Neural crest cell (in vitro differentiated cells): Measurements from ENCODE around the gene CCR6. TPM values are rescaled to one million over a fixed set of nuclear protein-coding genes. Genes with fewer than 3 reads are reported as not detected.

Experiments
- DNase-seq: peaks from one replicate; pipeline ENCODE4 v3.0.0; 2021; ENCODE audit warnings: low read depth, mixed read lengths, low spot score
- H3K27ac Mint-ChIP-seq: one replicate; pipeline ENCODE4 v1.8.0; 2021; ENCODE audit warnings: mild to moderate bottlenecking, mixed read lengths; ENCODE audit not compliant: unreplicated experiment
- H3K27me3 Mint-ChIP-seq: 2 replicates; pipeline ENCODE4 v1.8.0; 2021; ENCODE audit warnings: low read depth, mild to moderate bottlenecking, mixed read lengths
- H3K36me3 Mint-ChIP-seq: 2 replicates; pipeline ENCODE4 v1.8.0; 2021; ENCODE audit warnings: low read depth, mild to moderate bottlenecking, mixed read lengths
- H3K4me1 Mint-ChIP-seq: 2 replicates; pipeline ENCODE4 v1.8.0; 2021; ENCODE audit warnings: mixed read lengths
- H3K4me3 Mint-ChIP-seq: one replicate; pipeline ENCODE4 v1.8.0; 2021; ENCODE audit warnings: mild to moderate bottlenecking, mixed read lengths
- H3K9me3 Mint-ChIP-seq: 2 replicates; pipeline ENCODE4 v1.8.0; 2021; ENCODE audit warnings: mixed read lengths
- total RNA-seq: library from RNA; stranded (reverse); gene quantifications from 2 replicates; pipeline ENCODE4 v1.2.1, GENCODE V29; 2021
- TF ChIP-seq, protein P1 (sequence below): fragments of 200-600 bp; sonication (generic); conservative IDR thresholded peaks from 2 replicates; pipeline ENCODE4 v1.5.0; 2021; ENCODE audit warnings: antibody characterized with exemption, mild to moderate bottlenecking

CCR6 gene
- total RNA-seq, 1 donor from 2014 or later: not detected

DNA sequence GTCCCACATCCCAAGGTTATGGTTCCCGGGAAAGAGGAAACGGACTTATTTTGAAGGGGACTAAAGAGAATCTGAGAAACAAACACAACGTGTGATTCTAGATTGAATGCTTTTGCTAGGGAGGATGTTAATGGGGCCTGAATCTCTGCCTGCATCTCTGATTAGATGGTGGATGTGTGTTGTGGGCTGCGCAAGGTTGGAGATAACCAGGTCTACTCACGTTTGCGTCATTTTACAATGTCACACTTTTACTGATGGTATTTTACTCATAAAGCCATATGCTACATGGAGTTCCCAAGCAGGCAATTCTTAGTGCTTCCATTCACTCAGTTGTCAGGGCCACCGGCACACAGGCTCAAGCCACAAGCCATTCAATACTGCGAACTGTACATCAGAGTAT lies 23.2 kb upstream of the CCR6 start:
- TF ChIP-seq, protein P1, sequence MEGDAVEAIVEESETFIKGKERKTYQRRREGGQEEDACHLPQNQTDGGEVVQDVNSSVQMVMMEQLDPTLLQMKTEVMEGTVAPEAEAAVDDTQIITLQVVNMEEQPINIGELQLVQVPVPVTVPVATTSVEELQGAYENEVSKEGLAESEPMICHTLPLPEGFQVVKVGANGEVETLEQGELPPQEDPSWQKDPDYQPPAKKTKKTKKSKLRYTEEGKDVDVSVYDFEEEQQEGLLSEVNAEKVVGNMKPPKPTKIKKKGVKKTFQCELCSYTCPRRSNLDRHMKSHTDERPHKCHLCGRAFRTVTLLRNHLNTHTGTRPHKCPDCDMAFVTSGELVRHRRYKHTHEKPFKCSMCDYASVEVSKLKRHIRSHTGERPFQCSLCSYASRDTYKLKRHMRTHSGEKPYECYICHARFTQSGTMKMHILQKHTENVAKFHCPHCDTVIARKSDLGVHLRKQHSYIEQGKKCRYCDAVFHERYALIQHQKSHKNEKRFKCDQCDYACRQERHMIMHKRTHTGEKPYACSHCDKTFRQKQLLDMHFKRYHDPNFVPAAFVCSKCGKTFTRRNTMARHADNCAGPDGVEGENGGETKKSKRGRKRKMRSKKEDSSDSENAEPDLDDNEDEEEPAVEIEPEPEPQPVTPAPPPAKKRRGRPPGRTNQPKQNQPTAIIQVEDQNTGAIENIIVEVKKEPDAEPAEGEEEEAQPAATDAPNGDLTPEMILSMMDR: no peak
- Mint-ChIP-seq H3K27ac (no peak overlapping the region), H3K9me3 (peaks cover 4% of the 10 kb centered on the region), H3K27me3 (no peaks in the 10 kb centered on the region), H3K4me3 (no peak overlapping the region), H3K36me3 (no peaks in the 10 kb centered on the region), H3K4me1 (peaks cover 6% of the 10 kb centered on the region)
- DNase-seq: no peak

DNA sequence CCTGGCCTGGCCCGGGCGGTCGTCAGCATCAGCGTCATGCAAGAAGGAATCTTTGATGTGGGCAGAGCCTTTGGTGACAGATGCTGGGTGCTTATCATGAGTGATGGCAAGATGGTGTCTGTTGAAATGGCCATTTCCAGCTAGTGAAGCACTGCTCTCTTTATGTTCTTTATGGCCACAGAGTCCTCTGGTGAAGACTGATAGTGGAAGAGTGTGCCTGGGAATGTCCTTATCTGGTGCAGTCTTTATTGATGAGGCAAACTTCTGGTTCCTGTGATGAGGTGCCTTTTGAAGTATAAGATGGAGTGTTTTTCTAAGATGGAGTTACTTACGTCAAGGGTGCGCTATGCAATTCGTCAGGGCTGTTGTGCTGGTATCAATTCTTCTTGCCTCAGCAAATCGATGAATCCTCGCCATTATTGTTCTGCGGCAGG lies 22.6 kb upstream of the CCR6 start:
- TF ChIP-seq, protein P1: no peak
- H3K4me3 Mint-ChIP-seq: no peak overlapping the region
- no peak for DNase-seq
- no peaks in the 10 kb centered on the region for H3K27me3 Mint-ChIP-seq
- peaks cover 4% of the 10 kb centered on the region for H3K9me3 Mint-ChIP-seq
- no peaks in the 10 kb centered on the region for H3K36me3 Mint-ChIP-seq
- H3K27ac Mint-ChIP-seq: no peak overlapping the region
- H3K4me1 Mint-ChIP-seq: peaks cover under 1% of the 10 kb centered on the region

DNA sequence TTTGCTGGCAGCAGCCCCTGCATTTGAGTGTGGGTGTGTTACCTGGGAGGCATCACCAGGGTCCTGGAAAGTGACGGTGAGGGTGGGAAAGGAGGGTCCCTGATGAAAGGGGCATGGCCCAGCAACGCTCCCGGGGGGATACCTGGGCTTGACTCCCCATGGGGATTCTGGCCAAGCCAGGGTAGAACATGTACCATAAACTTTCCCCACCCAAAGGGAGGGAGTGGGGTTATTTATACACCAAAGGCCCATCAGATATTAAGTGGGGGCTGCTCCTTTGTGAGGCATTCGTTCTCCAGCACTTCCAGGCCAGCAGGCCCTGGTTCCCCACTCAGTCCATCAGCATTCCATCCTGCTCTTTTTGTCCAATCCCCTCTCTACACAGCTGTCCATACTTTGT lies 20.6 kb upstream of the CCR6 start:
- Mint-ChIP-seq H3K4me3 (no peak overlapping the region), H3K4me1 (no peaks in the 10 kb centered on the region), H3K27me3 (no peaks in the 10 kb centered on the region), H3K36me3 (no peaks in the 10 kb centered on the region), H3K27ac (no peak overlapping the region), H3K9me3 (peaks cover 4% of the 10 kb centered on the region)
- TF ChIP-seq, protein P1: no peak
- no peak for DNase-seq

DNA sequence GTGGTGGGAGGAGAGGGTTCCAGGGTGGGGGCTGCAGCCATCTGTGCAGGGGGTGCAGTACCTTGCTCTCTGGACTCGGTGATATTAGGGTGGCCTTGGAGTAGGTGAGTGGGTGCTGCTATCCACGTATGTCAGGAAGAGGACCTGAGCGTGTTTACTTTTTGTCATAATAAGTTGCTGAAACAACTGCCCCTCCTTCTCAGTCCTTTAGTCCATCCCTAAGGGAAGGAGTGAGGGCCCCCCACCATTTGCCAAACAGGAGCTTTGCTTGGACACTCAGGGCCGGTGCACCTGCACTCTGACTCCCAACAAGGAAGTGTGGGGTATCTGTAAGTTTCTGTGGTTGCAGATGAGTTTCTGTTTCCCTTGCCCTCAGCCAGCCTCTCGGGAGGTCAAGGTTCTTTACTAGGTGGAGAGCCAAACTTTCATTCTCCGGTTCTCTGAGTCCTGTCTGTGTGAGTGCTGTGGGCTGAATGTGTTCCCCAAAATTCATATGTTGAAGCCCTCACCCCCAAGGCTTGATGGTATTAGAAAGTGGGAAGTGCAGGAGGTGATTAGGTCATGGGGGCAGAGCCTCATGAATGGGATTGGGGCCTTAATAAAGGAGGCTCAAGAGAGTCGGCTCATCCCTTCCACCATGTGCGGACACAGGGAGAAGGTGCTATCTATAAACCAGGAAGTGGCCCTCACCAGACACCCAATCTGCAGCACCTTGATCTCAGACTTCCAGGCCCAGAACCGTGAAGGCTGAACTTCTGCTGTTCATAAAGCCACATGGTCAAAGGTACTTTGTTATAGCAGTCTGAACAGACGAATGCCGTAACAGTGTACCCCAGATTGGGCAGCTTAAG lies 19.6 kb upstream of the CCR6 start:
- TF ChIP-seq, protein P1: no peak

DNA sequence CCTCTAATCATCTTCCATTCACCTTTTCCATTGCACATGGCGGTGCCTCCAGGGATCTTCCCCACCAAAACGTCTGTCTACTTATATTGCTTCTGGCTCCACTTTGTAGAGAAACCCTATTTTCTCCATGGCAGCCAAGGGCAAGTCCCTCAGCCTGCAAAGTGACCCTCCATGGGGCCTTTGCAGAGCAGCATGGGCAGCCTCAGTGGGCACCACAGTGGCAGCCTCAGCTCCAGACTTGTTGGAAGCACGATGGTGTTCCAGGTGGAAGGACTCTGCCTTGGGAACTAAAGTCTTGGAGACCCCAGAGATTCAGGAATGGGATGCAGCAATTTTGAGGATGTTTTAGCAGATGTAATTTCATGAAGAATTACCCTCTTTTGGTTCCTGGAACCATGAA lies 18.5 kb upstream of the CCR6 start:
- Mint-ChIP-seq H3K9me3 (peaks cover 4% of the 10 kb centered on the region), H3K4me1 (no peaks in the 10 kb centered on the region), H3K4me3 (no peak overlapping the region), H3K36me3 (no peaks in the 10 kb centered on the region), H3K27me3 (no peaks in the 10 kb centered on the region), H3K27ac (no peak overlapping the region)
- no peak for DNase-seq
- TF ChIP-seq, protein P1: no peak

More for the DNA sequence above, 19.6 kb upstream of the CCR6 start:
- H3K9me3 Mint-ChIP-seq: peaks cover 4% of the 10 kb centered on the region
- no peak for DNase-seq
- no peak overlapping the region for H3K4me3 Mint-ChIP-seq
- H3K4me1 Mint-ChIP-seq: no peaks in the 10 kb centered on the region
- H3K36me3 Mint-ChIP-seq: no peaks in the 10 kb centered on the region
- no peaks in the 10 kb centered on the region for H3K27me3 Mint-ChIP-seq
- no peak overlapping the region for H3K27ac Mint-ChIP-seq
